Activated naive CD8-positive, alpha-beta T cell treated with anti-CD3 and anti-CD28 coated beads, Interleukin-2, amount 50 U/mL, for 24 hours (primary cell): ENCODE measurements around the gene MBD2.
"Not testable (repeated sequence)": the region's sequence is repeated elsewhere in the genome, so short reads cannot be mapped to it uniquely, and the experiment has no call there.

Source experiments
- ATAC-seq: fragments of 150-1000 bp; cut with Tn5 transposase; one replicate; pipeline ENCODE4 v1.10.0; 2021
- DNase-seq: peaks from one replicate; pipeline ENCODE4 v3.0.0; 2021
- H3K27ac Mint-ChIP-seq: one replicate; pipeline ENCODE4 v1.8.0; 2021; ENCODE audit warnings: mild to moderate bottlenecking, mixed read lengths
- H3K27me3 Mint-ChIP-seq: one replicate; pipeline ENCODE4 v1.8.0; 2021; ENCODE audit warnings: mixed read lengths
- H3K36me3 Mint-ChIP-seq: one replicate; pipeline ENCODE4 v1.8.0; 2021; ENCODE audit warnings: low read depth, mixed read lengths
- H3K4me1 Mint-ChIP-seq: one replicate; pipeline ENCODE4 v1.8.0; 2021; ENCODE audit warnings: mixed read lengths
- H3K4me3 Mint-ChIP-seq: one replicate; pipeline ENCODE4 v1.8.0; 2021; ENCODE audit warnings: mild to moderate bottlenecking, moderate library complexity, mixed read lengths
- H3K9me3 Mint-ChIP-seq: one replicate; pipeline ENCODE4 v1.8.0; 2021; ENCODE audit warnings: mixed read lengths

Gene MBD2

GRCh38 chr18:54224379-54225014, at the start of gene MBD2:
Gene MBD2, minus strand, starts transcription at chr18:54224669. Its CDS starts 110 bp downstream, at chr18:54224559.
- peak; percentile 95 for DNase-seq
- Mint-ChIP-seq H3K36me3 (peaks cover 16% of the 10 kb centered on the region), H3K27ac (peak within 1 kb of the TSS; percentile 91), H3K27me3 (no peaks in the 10 kb centered on the region), H3K9me3 (no peaks in the 10 kb centered on the region), H3K4me3 (peak within 1 kb of the TSS; percentile 93), H3K4me1 (peaks cover 54% of the 10 kb centered on the region)
- peak; percentile 95 for ATAC-seq

GRCh38 chr18:54269893-54270844, 45.7 kb upstream of the MBD2 start:
- peak overlapping the region; percentile 86 for H3K4me3 Mint-ChIP-seq
- peak; percentile 67 for ATAC-seq
- peak; percentile 66 for DNase-seq

GRCh38 chr18:54268751-54269150, 44.3 kb upstream of the MBD2 start:
- no peak for DNase-seq
- peaks cover 46% of the 10 kb centered on the region for H3K4me1 Mint-ChIP-seq
- H3K36me3 Mint-ChIP-seq, result peaks cover 2% of the 10 kb centered on the region

More at GRCh38 chr18:54269893-54270844, 45.7 kb upstream of the MBD2 start:
- Mint-ChIP-seq H3K4me1 (peaks cover 32% of the 10 kb centered on the region), H3K27ac (peak overlapping the region; percentile 99), H3K27me3 (peaks cover 2% of the 10 kb centered on the region), H3K9me3 (no peaks in the 10 kb centered on the region), H3K36me3 (peaks cover 2% of the 10 kb centered on the region)

GRCh38 chr18:54267701-54268100, 43.2 kb upstream of the MBD2 start:
- Mint-ChIP-seq H3K36me3 (peaks cover 2% of the 10 kb centered on the region), H3K27me3 (peaks cover 2% of the 10 kb centered on the region), H3K4me3 (no peak overlapping the region), H3K27ac (no peak overlapping the region), H3K4me1 (peaks cover 56% of the 10 kb centered on the region), H3K9me3 (no peaks in the 10 kb centered on the region)
- no peak for ATAC-seq
- DNase-seq, result no peak

More at GRCh38 chr18:54268751-54269150, 44.3 kb upstream of the MBD2 start:
- ATAC-seq, result no peak
- peak overlapping the region; percentile 86 for H3K4me3 Mint-ChIP-seq
- H3K9me3 Mint-ChIP-seq, result no peaks in the 10 kb centered on the region
- peak overlapping the region; percentile 99 for H3K27ac Mint-ChIP-seq
- H3K27me3 Mint-ChIP-seq, result peaks cover 2% of the 10 kb centered on the region

- Mint-ChIP-seq H3K4me3 (peak overlapping the region; percentile 39), H3K4me1 (peaks cover 66% of the 10 kb centered on the region), H3K27me3 (no peaks in the 10 kb centered on the region), H3K27ac (peak overlapping the region; percentile 75), H3K9me3 (no peaks in the 10 kb centered on the region), H3K36me3 (no peaks in the 10 kb centered on the region)
- no peak for DNase-seq
- ATAC-seq, result peak; percentile 87
These were observed 39.5 kb upstream of the MBD2 start for GRCh38 chr18:54263904-54264336.

GRCh38 chr18:54261894-54262293, 37.4 kb upstream of the MBD2 start:
- Mint-ChIP-seq H3K4me3 (no peak overlapping the region), H3K4me1 (peaks cover 61% of the 10 kb centered on the region), H3K36me3 (no peaks in the 10 kb centered on the region), H3K27me3 (no peaks in the 10 kb centered on the region), H3K27ac (peak overlapping the region; percentile 91), H3K9me3 (no peaks in the 10 kb centered on the region)
- ATAC-seq (peak; percentile 71), DNase-seq (peak; percentile 59)

- Mint-ChIP-seq H3K9me3 (no peaks in the 10 kb centered on the region), H3K27me3 (no peaks in the 10 kb centered on the region), H3K36me3 (no peaks in the 10 kb centered on the region), H3K4me1 (peaks cover 58% of the 10 kb centered on the region), H3K27ac (peak overlapping the region; percentile 91), H3K4me3 (peak overlapping the region; percentile 51)
- ATAC-seq (peak; percentile 47), DNase-seq (no peak)
These were observed 36.1 kb upstream of the MBD2 start for GRCh38 chr18:54260396-54261072.

- H3K27ac Mint-ChIP-seq, ATAC-seq, H3K4me3 Mint-ChIP-seq, H3K9me3 Mint-ChIP-seq, DNase-seq, H3K36me3 Mint-ChIP-seq, H3K27me3 Mint-ChIP-seq: not testable (repeated sequence)
- peaks cover 32% of the 10 kb centered on the region for H3K4me1 Mint-ChIP-seq
These were observed 33.3 kb upstream of the MBD2 start for GRCh38 chr18:54257818-54258217.

GRCh38 chr18:54257015-54257414, 32.5 kb upstream of the MBD2 start:
- Mint-ChIP-seq H3K36me3 (no peaks in the 10 kb centered on the region), H3K27me3 (no peaks in the 10 kb centered on the region), H3K9me3 (no peaks in the 10 kb centered on the region), H3K4me1 (peaks cover 29% of the 10 kb centered on the region), H3K4me3 (no peak overlapping the region), H3K27ac (no peak overlapping the region)
- DNase-seq (no peak), ATAC-seq (no peak)

GRCh38 chr18:54255141-54255540, 30.7 kb upstream of the MBD2 start:
- Mint-ChIP-seq H3K9me3 (no peaks in the 10 kb centered on the region), H3K36me3 (no peaks in the 10 kb centered on the region), H3K27ac (no peak overlapping the region), H3K4me1 (peaks cover 26% of the 10 kb centered on the region), H3K4me3 (no peak overlapping the region), H3K27me3 (no peaks in the 10 kb centered on the region)
- ATAC-seq (no peak), DNase-seq (no peak)

GRCh38 chr18:54254265-54254758, 29.8 kb upstream of the MBD2 start:
- Mint-ChIP-seq H3K36me3 (no peaks in the 10 kb centered on the region), H3K27ac (no peak overlapping the region), H3K4me3 (no peak overlapping the region), H3K27me3 (no peaks in the 10 kb centered on the region), H3K9me3 (no peaks in the 10 kb centered on the region), H3K4me1 (peaks cover 26% of the 10 kb centered on the region)
- DNase-seq (no peak), ATAC-seq (no peak)

- Mint-ChIP-seq H3K9me3 (no peaks in the 10 kb centered on the region), H3K27ac (peak overlapping the region; percentile 41), H3K36me3 (no peaks in the 10 kb centered on the region), H3K4me3 (no peak overlapping the region), H3K27me3 (no peaks in the 10 kb centered on the region), H3K4me1 (peaks cover 33% of the 10 kb centered on the region)
- no peak for DNase-seq
- no peak for ATAC-seq
These were observed 27.3 kb upstream of the MBD2 start for GRCh38 chr18:54251606-54252390.

- Mint-ChIP-seq H3K27me3 (no peaks in the 10 kb centered on the region), H3K36me3 (no peaks in the 10 kb centered on the region), H3K4me3 (no peak overlapping the region), H3K9me3 (no peaks in the 10 kb centered on the region), H3K27ac (peak overlapping the region; percentile 50), H3K4me1 (peaks cover 35% of the 10 kb centered on the region)
- ATAC-seq (peak; percentile 76), DNase-seq (no peak)
These were observed 26.4 kb upstream of the MBD2 start for GRCh38 chr18:54250846-54251261.
